Measurements from ENCODE around the gene TRIM72.
"Not testable (repeated sequence)": the region's sequence is repeated elsewhere in the genome, so short reads cannot be mapped to it uniquely, and the experiment has no call there.

TRIM72 gene

GRCh38 chr16:31215287-31216162 is 1.6 kb downstream of the TRIM72 start:
- no peak for DNase-seq

- DNase-seq = no peak
These were observed 2.7 kb downstream of the TRIM72 start, which contains the start of gene PYDC1 for GRCh38 chr16:31216422-31217135. PYDC1 (minus strand) TSS chr16:31217135; CDS start chr16:31217028, 107 bp downstream.

- DNase-seq = no peak
These were observed 3.2 kb downstream of the TRIM72 start for GRCh38 chr16:31217136-31217530.

- no peak for DNase-seq
These were observed 5.3 kb downstream of the TRIM72 start for GRCh38 chr16:31219154-31219741.

- no peak for DNase-seq
These were observed 7.6 kb downstream of the TRIM72 start for GRCh38 chr16:31221357-31222160.

GRCh38 chr16:31223044-31223443 is 9.1 kb downstream of the TRIM72 start:
- DNase-seq = no peak

- no peak for DNase-seq
These were observed 10.4 kb downstream of the TRIM72 start for GRCh38 chr16:31224092-31224955.

GRCh38 chr16:31225193-31225592 is 11.3 kb downstream of the TRIM72 start:
- DNase-seq = no peak

GRCh38 chr16:31228206-31228605 is 14.3 kb downstream of the TRIM72 start:
- DNase-seq = no peak

- no peak for DNase-seq
These were observed 15.6 kb downstream of the TRIM72 start for GRCh38 chr16:31229501-31229900.

- DNase-seq = no peak
These were observed 24.1 kb downstream of the TRIM72 start for GRCh38 chr16:31238041-31238440.

- DNase-seq = no peak
These were observed 28.3 kb downstream of the TRIM72 start for GRCh38 chr16:31242206-31242605.

- DNase-seq = no peak
These were observed 30.1 kb downstream of the TRIM72 start for GRCh38 chr16:31243734-31244670.

- DNase-seq = not testable (repeated sequence)
These were observed 31.7 kb downstream of the TRIM72 start for GRCh38 chr16:31245598-31245997.

- no peak for DNase-seq
These were observed 32.4 kb downstream of the TRIM72 start for GRCh38 chr16:31246296-31246695.

GRCh38 chr16:31248344-31248743 is 34.4 kb downstream of the TRIM72 start:
- DNase-seq = no peak

- no peak for DNase-seq
These were observed 37.0 kb downstream of the TRIM72 start for GRCh38 chr16:31250782-31251384.

GRCh38 chr16:31251435-31251834 is 37.5 kb downstream of the TRIM72 start:
- DNase-seq = no peak

- no peak for DNase-seq
These were observed 39.7 kb downstream of the TRIM72 start for GRCh38 chr16:31253642-31254045.

- no peak for DNase-seq
These were observed 42.5 kb downstream of the TRIM72 start for GRCh38 chr16:31256466-31256865.

Data from SW 1271 (cell line).